Esophagus squamous epithelium (tissue), 5 donors: ENCODE data around the gene TRIOBP. TPM values are rescaled to one million over a fixed set of nuclear protein-coding genes. Genes with fewer than 3 reads are reported as not detected.

Source experiments
- DNase-seq: peaks from one replicate; lab custom pipeline; 2025; lab: John Stamatoyannopoulos, UW
- H3K27ac ChIP-seq, 4 donors: fragments of 200-600 bp; sonication (generic); one replicate each; pipeline ENCODE4 v1.5.1; 2016 to 2019; ENCODE audit warnings: mild to moderate bottlenecking in 1 of 4
- H3K27me3 ChIP-seq, 4 donors: fragments of 200-600 bp; sonication (generic); 1 replicate in 3 of 4; 2 replicates in 1 of 4; pipeline versions ENCODE4 v1.5.1 to v1.6.0; 2017 to 2021; ENCODE audit warnings: antibody characterized with exemption in 1 of 4
- H3K36me3 ChIP-seq, 3 donors: fragments of 200-600 bp; sonication (generic); one replicate each; pipeline ENCODE4 v1.5.1; 2016 to 2019
- H3K4me1 ChIP-seq, 3 donors: fragments of 200-600 bp; sonication (generic); one replicate each; pipeline ENCODE4 v1.5.1; 2017 to 2019
- H3K4me3 ChIP-seq, 4 donors: fragments of 200-600 bp; sonication (generic); 1 replicate in 3 of 4; 2 replicates in 1 of 4; pipeline ENCODE4 v1.5.1; 2016 to 2019; ENCODE audit warnings: mild to moderate bottlenecking in 2 of 4, moderate library complexity in 1 of 4
- H3K9me3 ChIP-seq, 3 donors: fragments of 200-600 bp; sonication (generic); one replicate each; pipeline ENCODE4 v1.5.1; 2016 to 2019
- CTCF ChIP-seq, 6 experiments: fragments of 450-650 bp in 4 of 6; fragments of 200-600 bp in 2 of 6; sonication (generic) in 2 of 6; IDR thresholded peaks; one replicate each; pipeline ENCODE4 v1.5.1; 2016 to 2019; ENCODE audit warnings: antibody characterized with exemption in 6 of 6, mild to moderate bottlenecking in 4 of 6, moderate library complexity in 4 of 6
- POLR2A ChIP-seq, 4 donors: fragments of 450-650 bp; IDR thresholded peaks; one replicate each; pipeline ENCODE4 v1.6.1; 2017; ENCODE audit warnings: antibody characterized with exemption in 4 of 4, mild to moderate bottlenecking in 4 of 4, moderate library complexity in 3 of 4
- WGBS, 2 donors: methylation state at CpG; one replicate each; pipeline ENCODE4 v1.1.5; 2018; 5-methylcytosine and 5-hydroxymethylcytosine counted together
- intact Hi-C: fragments of 100-400 bp; cut with DNase I; formaldehyde crosslinking; loops from one replicate; pipeline ENCODE4 v1.15.0; 2022
- total RNA-seq, 4 donors: library from RNA; depleted of rRNA; stranded (reverse); fragments of >200 nt; gene quantifications; one replicate each; pipeline ENCODE4 v1.1.0, GENCODE V29; 2016
- donor health status: DM: yes; HTN: yes; CAD: no.

Gene TRIOBP
- total RNA-seq, 4 donors from 2014 or later: 67.6 to 149 (median 108) TPM

GRCh38 chr22:37742376-37743171 lies 45.7 kb downstream of the TRIOBP start:
- no peaks in the 10 kb centered on the region for H3K9me3 ChIP-seq
- no peak for DNase-seq
- peaks cover 21 to 74% (median 39%) of the 10 kb centered on the region in 3 donors for H3K4me1 ChIP-seq
- no peaks in the 10 kb centered on the region for H3K27me3 ChIP-seq
- H3K27ac ChIP-seq: peak overlapping the region; percentile 31 to 78 (median 56)
- no peak overlapping the region for H3K4me3 ChIP-seq
- no peaks in the 10 kb centered on the region for H3K36me3 ChIP-seq
- WGBS, 2 donors: 33 to 56% methylated on average over 3 to 11 of the region's 16 CpGs
- intact Hi-C loops: no loop called here
- TF ChIP-seq POLR2A (IDR thresholded peaks at IDR 0.05) (no peak), CTCF (IDR thresholded peaks at IDR 0.05) (no peak)

- DNase-seq: no peak
- intact Hi-C loops: no loop called here
- H3K36me3 ChIP-seq: no peaks in the 10 kb centered on the region
- WGBS, 2 donors: 88 to 95% methylated on average over 6 of the region's 6 CpGs
- TF ChIP-seq CTCF (IDR thresholded peaks at IDR 0.05): no peak
- TF ChIP-seq POLR2A (IDR thresholded peaks at IDR 0.05): no peak
- peaks cover 41 to 87% (median 59%) of the 10 kb centered on the region in 3 donors for H3K4me1 ChIP-seq
- H3K4me3 ChIP-seq: no peak overlapping the region
- H3K27ac ChIP-seq: peak overlapping the region in 2 of 4 donors; percentile 89 to 99
- H3K9me3 ChIP-seq: no peaks in the 10 kb centered on the region
- H3K27me3 ChIP-seq: no peaks in the 10 kb centered on the region
Observed at GRCh38 chr22:37744589-37744988, 47.7 kb downstream of the TRIOBP start.

- no peaks in the 10 kb centered on the region for H3K27me3 ChIP-seq
- no peak for TF ChIP-seq CTCF (IDR thresholded peaks at IDR 0.05)
- TF ChIP-seq POLR2A (IDR thresholded peaks at IDR 0.05): peak in 2 of 4 donors; percentile 28 to 32
- intact Hi-C loops: no loop called here
- no peaks in the 10 kb centered on the region for H3K36me3 ChIP-seq
- peaks cover 52 to 87% (median 67%) of the 10 kb centered on the region in 3 donors for H3K4me1 ChIP-seq
- H3K9me3 ChIP-seq: no peaks in the 10 kb centered on the region
- peak overlapping the region; percentile 97 to 99 (median 98) for H3K27ac ChIP-seq
- WGBS, 2 donors: 0 to 1% methylated on average over 40 to 51 of the region's 94 CpGs
- no peak for DNase-seq
- peak overlapping the region; percentile 89 to 99 (median 95) for H3K4me3 ChIP-seq
Observed at GRCh38 chr22:37745548-37746365, 48.9 kb downstream of the TRIOBP start.

- peak overlapping the region; percentile 89 to 99 (median 95) for H3K4me3 ChIP-seq
- 0% methylated on average over 4 to 9 of the region's 64 CpGs for WGBS, 2 donors
- H3K27me3 ChIP-seq: no peaks in the 10 kb centered on the region
- H3K9me3 ChIP-seq: no peaks in the 10 kb centered on the region
- no peaks in the 10 kb centered on the region for H3K36me3 ChIP-seq
- DNase-seq: no peak
- intact Hi-C loops: no loop called here
- H3K27ac ChIP-seq: peak overlapping the region; percentile 97 to 99 (median 98)
- TF ChIP-seq CTCF (IDR thresholded peaks at IDR 0.05) (peak in 1 of 6 experiments; percentile 2), POLR2A (IDR thresholded peaks at IDR 0.05) (no peak)
- H3K4me1 ChIP-seq: peaks cover 50 to 87% (median 67%) of the 10 kb centered on the region in 3 donors
Observed at GRCh38 chr22:37746366-37747079, 49.7 kb downstream of the TRIOBP start.
